ENCODE data around the gene RANBP9. TPM values are rescaled to one million over a fixed set of nuclear protein-coding genes. Genes with fewer than 3 reads are reported as not detected.
A peak's percentile ranks its signal among the peaks of the same experiment; 100 is the strongest.

The RANBP9 gene
- total and polyA plus RNA-seq, 2 donors (not counting 3 experiments of a cell fraction or from before 2014, with no cell fraction given), result 15.1 to 40.2 TPM

DNA sequence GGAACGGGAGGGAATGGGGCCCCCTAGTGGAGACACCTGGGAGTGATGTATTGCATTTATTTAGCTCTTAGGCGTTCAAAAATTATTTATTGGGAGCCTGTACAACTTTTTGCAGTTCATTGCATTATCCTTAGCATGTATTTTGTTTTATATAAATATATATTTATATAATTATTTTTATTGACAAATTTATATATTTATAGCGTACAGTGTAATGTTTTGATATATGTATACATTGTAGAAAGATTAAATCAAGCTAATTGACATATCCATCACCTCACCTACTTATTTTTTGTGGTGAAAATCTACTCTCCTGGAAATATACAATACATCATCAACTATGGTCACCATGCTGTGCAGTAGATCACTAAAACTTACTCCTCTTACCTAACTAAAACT is 136.3 kb downstream of the RANBP9 start:
- intact Hi-C loops (cut with micrococcal nuclease) (loop anchor here (1.0 to 10.0 kb wide), 6 partner anchors 8 to 380 kb away; no protein-coding TSS in a partner anchor), dilution Hi-C loops (cut with MboI; ENCODE audit: extremely low pct_ligation_motif_present, low sequenced_read_pairs) (no loop called here)
- Histone ChIP-seq H3K36me3 (ENCODE audit: control insufficient read depth in 2 of 2, extremely low read depth in 1 of 2, insufficient read depth in 2 of 2, low read length in 2 of 2) (no peaks in the 10 kb centered on the region), H3K4me1 (ENCODE audit: control insufficient read depth, extremely low read depth, insufficient read depth, low read length) (peaks cover 8% of the 10 kb centered on the region), H2AFZ (ENCODE audit: low read depth, low read length) (peak overlapping the region; percentile 77), H3K4me2 (ENCODE audit: insufficient read depth, low read length) (peak overlapping the region; percentile 84), H3K79me2 (ENCODE audit: control insufficient read depth, insufficient read depth, low read length) (no peaks in the 10 kb centered on the region), H3K9ac (replicated peaks; ENCODE audit: extremely low read depth, insufficient read depth, low read length) (peak overlapping the region; percentile 93), H3K27ac (ENCODE audit: insufficient read depth, low read depth, low read length) (no peak overlapping the region), H3K27me3 (ENCODE audit: control insufficient read depth in 2 of 2, insufficient read depth in 2 of 2, low read length in 2 of 2) (no peaks in the 10 kb centered on the region), H3K9me3 (replicated peaks; ENCODE audit: control insufficient read depth, insufficient read depth, low read length) (no peaks in the 10 kb centered on the region), H3K4me3 (replicated peaks in 1 of 3; ENCODE audit: insufficient read depth in 1 of 3, low read depth in 1 of 3, low read length in 3 of 3) (peak overlapping the region in 2 of 3 experiments; percentile 54 to 75), H3K9me1 (replicated peaks; ENCODE audit: control insufficient read depth, extremely low read depth, insufficient read depth, low read length) (no peaks in the 10 kb centered on the region), H4K20me1 (replicated peaks; ENCODE audit: control insufficient read depth, extremely low read depth, insufficient read depth, low read length) (no peaks in the 10 kb centered on the region)
- POLR2A ChIA-PET, result interaction anchor here (1.1 to 1.7 kb wide), 4 partner anchors 40 to 247 kb away, joined by 3 to 7 read pairs (median 6); partner anchors contain the start of genes GFOD1, NOL7 and TBC1D7
- BruUV-seq (replicated peaks), result no TSS peak
- DNase-seq (ENCODE audit: low read depth, low spot score) (no peak), FAIRE-seq (no peak)
- CTCF ChIA-PET, result interaction anchor here (0.6 to 6.1 kb wide), 64 partner anchors 9 to 665 kb away, joined by 3 to 62 read pairs (median 5); partner anchors contain the start of genes GFOD1, NOL7 and TBC1D7
- TF ChIP-seq, protein P1, sequence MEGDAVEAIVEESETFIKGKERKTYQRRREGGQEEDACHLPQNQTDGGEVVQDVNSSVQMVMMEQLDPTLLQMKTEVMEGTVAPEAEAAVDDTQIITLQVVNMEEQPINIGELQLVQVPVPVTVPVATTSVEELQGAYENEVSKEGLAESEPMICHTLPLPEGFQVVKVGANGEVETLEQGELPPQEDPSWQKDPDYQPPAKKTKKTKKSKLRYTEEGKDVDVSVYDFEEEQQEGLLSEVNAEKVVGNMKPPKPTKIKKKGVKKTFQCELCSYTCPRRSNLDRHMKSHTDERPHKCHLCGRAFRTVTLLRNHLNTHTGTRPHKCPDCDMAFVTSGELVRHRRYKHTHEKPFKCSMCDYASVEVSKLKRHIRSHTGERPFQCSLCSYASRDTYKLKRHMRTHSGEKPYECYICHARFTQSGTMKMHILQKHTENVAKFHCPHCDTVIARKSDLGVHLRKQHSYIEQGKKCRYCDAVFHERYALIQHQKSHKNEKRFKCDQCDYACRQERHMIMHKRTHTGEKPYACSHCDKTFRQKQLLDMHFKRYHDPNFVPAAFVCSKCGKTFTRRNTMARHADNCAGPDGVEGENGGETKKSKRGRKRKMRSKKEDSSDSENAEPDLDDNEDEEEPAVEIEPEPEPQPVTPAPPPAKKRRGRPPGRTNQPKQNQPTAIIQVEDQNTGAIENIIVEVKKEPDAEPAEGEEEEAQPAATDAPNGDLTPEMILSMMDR (IDR thresholded peaks at IDR 0.05; ENCODE audit: extremely low read depth in 1 of 2, insufficient read depth in 1 of 2, low read depth in 1 of 2, low read length in 2 of 2), result peak in 1 of 2 donors; percentile 69
- TF ChIP-seq GATA2 (IDR thresholded peaks at IDR 0.05; ENCODE audit: insufficient read depth, insufficient read length, low read depth, low read length) (no peak), JUN (IDR thresholded peaks at IDR 0.05; ENCODE audit: borderline replicate concordance, insufficient read depth, insufficient read length, low read depth) (no peak), POLR2AphosphoS5 (IDR thresholded peaks at IDR 0.05; ENCODE audit: insufficient read depth, low read depth, low read length) (no peak), FOS (IDR thresholded peaks at IDR 0.05; ENCODE audit: borderline replicate concordance, insufficient read depth, low read length) (no peak)

All from endothelial cell of umbilical vein (primary cell).